ENCODE data around the gene FHL2. TPM values are rescaled to one million over a fixed set of nuclear protein-coding genes. Genes with fewer than 3 reads are reported as not detected.

The FHL2 gene
- total and polyA plus RNA-seq, 2 experiments from 2014 or later: 17.9 to 18.8 TPM

GRCh38 chr2:105358593-105358992, 40.3 kb downstream of the FHL2 start:
- Histone ChIP-seq H3K27ac (no peak overlapping the region), H4K20me1 (ENCODE audit: insufficient read depth, poor library complexity, severe bottlenecking) (no peaks in the 10 kb centered on the region), H3K9me2 (replicated peaks; ENCODE audit: insufficient read depth) (no peaks in the 10 kb centered on the region), H3K4me2 (no peak overlapping the region), H3K4me1 (ENCODE audit: insufficient read depth) (no peaks in the 10 kb centered on the region), H3K4me3 (no peak overlapping the region), H3K36me3 (replicated peaks; ENCODE audit: insufficient read depth, low read depth) (no peaks in the 10 kb centered on the region), H3K79me2 (no peaks in the 10 kb centered on the region), H3K9me3 (ENCODE audit: low read depth) (no peaks in the 10 kb centered on the region), H2AFZ (no peak overlapping the region), H3K27me3 (no peaks in the 10 kb centered on the region)
- 90% methylated on average over 6 of the region's 6 CpGs for WGBS (ENCODE audit: low lambda C conversion rate, missing lambda C conversion rate)
- TF ChIP-seq EZH2 (IDR thresholded peaks at IDR 0.05; ENCODE audit: borderline replicate concordance): no peak
- TF ChIP-seq CTCF (IDR thresholded peaks at IDR 0.05; ENCODE audit: poor library complexity): no peak
- no peak for TF ChIP-seq EZH2phosphoT487 (IDR thresholded peaks at IDR 0.05; ENCODE audit: low read depth, severe bottlenecking, unreplicated experiment)
- no peak for DNase-seq (ENCODE audit: low spot score)

- WGBS (ENCODE audit: low lambda C conversion rate, missing lambda C conversion rate): 94% methylated on average over 1 of the region's 1 CpG
These were observed 41.7 kb downstream of the FHL2 start for GRCh38 chr2:105357122-105357521.

GRCh38 chr2:105344704-105345345, 54.0 kb downstream of the FHL2 start:
- H3K79me2 ChIP-seq: peaks cover 24% of the 10 kb centered on the region
- no peaks in the 10 kb centered on the region for H4K20me1 ChIP-seq (ENCODE audit: insufficient read depth, poor library complexity, severe bottlenecking)
- H3K27ac ChIP-seq: no peak overlapping the region
- 51% methylated on average over 4 of the region's 4 CpGs for WGBS (ENCODE audit: low lambda C conversion rate, missing lambda C conversion rate)
- H3K4me2 ChIP-seq: no peak overlapping the region
- no peak overlapping the region for H3K4me3 ChIP-seq
- no peaks in the 10 kb centered on the region for H3K9me3 ChIP-seq (ENCODE audit: low read depth)
- no peaks in the 10 kb centered on the region for H3K9me2 ChIP-seq (replicated peaks; ENCODE audit: insufficient read depth)
- H3K4me1 ChIP-seq (ENCODE audit: insufficient read depth): no peaks in the 10 kb centered on the region
- TF ChIP-seq CTCF (IDR thresholded peaks at IDR 0.05; ENCODE audit: poor library complexity) (peak; percentile 58), EZH2phosphoT487 (IDR thresholded peaks at IDR 0.05; ENCODE audit: low read depth, severe bottlenecking, unreplicated experiment) (no peak)
- no peaks in the 10 kb centered on the region for H3K27me3 ChIP-seq
- no peak overlapping the region for H2AFZ ChIP-seq
- DNase-seq (ENCODE audit: low spot score): peak; percentile 69
- peaks cover 4% of the 10 kb centered on the region for H3K36me3 ChIP-seq (replicated peaks; ENCODE audit: insufficient read depth, low read depth)

More at GRCh38 chr2:105357122-105357521, 41.7 kb downstream of the FHL2 start:
- no peaks in the 10 kb centered on the region for H3K4me1 ChIP-seq (ENCODE audit: insufficient read depth)
- H3K4me2 ChIP-seq: no peak overlapping the region
- H3K9me3 ChIP-seq (ENCODE audit: low read depth): no peaks in the 10 kb centered on the region
- no peak overlapping the region for H2AFZ ChIP-seq
- DNase-seq (ENCODE audit: low spot score): no peak
- no peak overlapping the region for H3K4me3 ChIP-seq
- TF ChIP-seq EZH2 (IDR thresholded peaks at IDR 0.05; ENCODE audit: borderline replicate concordance) (no peak), EZH2phosphoT487 (IDR thresholded peaks at IDR 0.05; ENCODE audit: low read depth, severe bottlenecking, unreplicated experiment) (no peak), CTCF (IDR thresholded peaks at IDR 0.05; ENCODE audit: poor library complexity) (no peak)
- no peaks in the 10 kb centered on the region for H4K20me1 ChIP-seq (ENCODE audit: insufficient read depth, poor library complexity, severe bottlenecking)
- no peaks in the 10 kb centered on the region for H3K79me2 ChIP-seq
- H3K27ac ChIP-seq: no peak overlapping the region
- H3K36me3 ChIP-seq (replicated peaks; ENCODE audit: insufficient read depth, low read depth): no peaks in the 10 kb centered on the region
- no peaks in the 10 kb centered on the region for H3K27me3 ChIP-seq
- H3K9me2 ChIP-seq (replicated peaks; ENCODE audit: insufficient read depth): no peaks in the 10 kb centered on the region

All from hepatocyte (in vitro differentiated cells).